ENCODE data around the gene SAP30. TPM values are rescaled to one million over a fixed set of nuclear protein-coding genes. Genes with fewer than 3 reads are reported as not detected.

Gene SAP30
- total RNA-seq, 4 donors from 2014 or later, result 15.1 to 58.5 (median 25.7) TPM

- intact Hi-C loops (cut with DNase I; ENCODE audit: low total_unique reads), result loop anchor here (5.0 kb wide), 1 partner anchor 35 kb away; no protein-coding TSS in a partner anchor
- H3K36me3 ChIP-seq, result no peaks in the 10 kb centered on the region
- H3K27ac ChIP-seq, result peak overlapping the region; percentile 27 to 100
- H3K27me3 ChIP-seq, result no peaks in the 10 kb centered on the region
- H3K4me3 ChIP-seq, result peak overlapping the region in 1 of 2 donors; percentile 90
- no peaks in the 10 kb centered on the region for H3K9me3 ChIP-seq
- peaks cover 5 to 14% of the 10 kb centered on the region in 2 donors for H3K4me1 ChIP-seq
- no peak for DNase-seq
- no peak for TF ChIP-seq POLR2A (IDR thresholded peaks at IDR 0.05)
- no peak for TF ChIP-seq CTCF (IDR thresholded peaks at IDR 0.05)
Measured at GRCh38 chr4:173332021-173332487, 38.7 kb upstream of the SAP30 start.

GRCh38 chr4:173332963-173333657 is 37.6 kb upstream of the SAP30 start:
- H3K9me3 ChIP-seq, result no peaks in the 10 kb centered on the region
- DNase-seq, result no peak
- peak overlapping the region; percentile 99 to 100 for H3K27ac ChIP-seq
- H3K36me3 ChIP-seq, result no peaks in the 10 kb centered on the region
- intact Hi-C loops (cut with DNase I; ENCODE audit: low total_unique reads), result loop anchor here (5.0 kb wide), 1 partner anchor 34 kb away; no protein-coding TSS in a partner anchor
- H3K4me3 ChIP-seq, result peak overlapping the region; percentile 90 to 100
- H3K4me1 ChIP-seq, result peaks cover 5 to 14% of the 10 kb centered on the region in 2 donors
- TF ChIP-seq CTCF (IDR thresholded peaks at IDR 0.05) (no peak), POLR2A (IDR thresholded peaks at IDR 0.05) (no peak)
- H3K27me3 ChIP-seq, result no peaks in the 10 kb centered on the region

GRCh38 chr4:173333658-173334084 is 37.1 kb upstream of the SAP30 start:
- Histone ChIP-seq H3K27ac (peak overlapping the region; percentile 99 to 100), H3K27me3 (no peaks in the 10 kb centered on the region), H3K9me3 (no peaks in the 10 kb centered on the region), H3K4me3 (peak overlapping the region; percentile 90 to 100), H3K4me1 (peaks cover 5 to 14% of the 10 kb centered on the region in 2 donors), H3K36me3 (no peaks in the 10 kb centered on the region)
- no peak for TF ChIP-seq POLR2A (IDR thresholded peaks at IDR 0.05)
- no peak for TF ChIP-seq CTCF (IDR thresholded peaks at IDR 0.05)
- peak; percentile 63 to 71 for DNase-seq
- intact Hi-C loops (cut with DNase I; ENCODE audit: low total_unique reads), result loop anchor here (5.0 kb wide), 1 partner anchor 34 kb away; no protein-coding TSS in a partner anchor

GRCh38 chr4:173334085-173334890 is 36.5 kb upstream of the SAP30 start, which contains the start of gene HMGB2:
HMGB2 (minus strand) TSS chr4:173334358; CDS start chr4:173333649, 709 bp downstream.
- Histone ChIP-seq H3K27me3 (no peaks in the 10 kb centered on the region), H3K4me3 (peak within 1 kb of the TSS; percentile 90 to 100), H3K27ac (peak within 1 kb of the TSS; percentile 99 to 100), H3K36me3 (no peaks in the 10 kb centered on the region), H3K9me3 (no peaks in the 10 kb centered on the region), H3K4me1 (peaks cover 5 to 14% of the 10 kb centered on the region in 2 donors)
- DNase-seq, result peak; percentile 100
- intact Hi-C loops (cut with DNase I; ENCODE audit: low total_unique reads), result loop anchor here (5.0 kb wide), 1 partner anchor 33 kb away; no protein-coding TSS in a partner anchor
- TF ChIP-seq POLR2A (IDR thresholded peaks at IDR 0.05) (peak; percentile 95 to 98), CTCF (IDR thresholded peaks at IDR 0.05) (no peak)

All from uterus (tissue), 4 donors.